GM18508 (cell line): ENCODE measurements around the gene SNAI1.

Experiments used
- ATAC-seq: cut with Tn5 transposase; IDR thresholded peaks from one replicate; pipeline ENCODE4 v1.9.1; 2021; ENCODE audit warnings: moderate number of reproducible peaks; ENCODE audit not compliant: insufficient read depth, unreplicated experiment

SNAI1 gene

GRCh38 chr20:50029697-50030461 lies 47.1 kb downstream of the SNAI1 start:
- ATAC-seq: no peak

DNA sequence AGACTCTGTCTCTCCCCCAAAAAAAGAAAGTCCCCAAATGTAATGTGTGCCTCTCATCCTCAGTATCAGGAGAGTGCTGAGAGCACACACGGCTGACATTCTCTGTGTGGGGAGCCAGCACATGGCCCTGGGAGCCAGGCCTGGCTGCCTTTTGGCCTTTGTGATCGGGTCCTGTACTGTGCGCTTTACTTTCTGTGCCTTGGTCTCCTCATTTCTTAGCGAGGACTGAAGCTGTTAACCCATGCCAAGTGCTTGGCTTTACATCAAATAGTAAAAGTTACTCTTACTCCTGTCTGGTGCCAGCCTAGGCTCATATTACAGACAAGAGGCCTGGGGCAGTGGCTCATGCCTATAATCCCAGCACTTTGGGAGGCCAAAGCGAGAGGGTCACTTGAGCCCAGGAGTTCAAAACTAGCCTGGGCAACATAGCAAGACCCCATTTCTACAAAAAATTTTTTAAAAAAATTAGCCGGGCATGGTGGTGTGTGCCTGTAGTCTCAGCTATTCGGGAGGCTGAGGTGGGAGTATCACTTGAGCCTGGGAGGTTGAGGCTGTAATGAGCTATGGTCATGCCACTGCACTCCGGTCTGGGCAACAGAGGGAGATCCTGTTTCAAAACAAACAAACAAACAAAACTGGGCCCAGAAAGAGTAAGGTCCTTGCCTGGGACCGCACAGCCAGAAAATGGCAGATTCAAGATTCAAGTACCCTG lies 50.3 kb downstream of the SNAI1 start:
- ATAC-seq: no peak

GRCh38 chr20:50034567-50035180 lies 51.9 kb downstream of the SNAI1 start:
- no peak for ATAC-seq

- ATAC-seq: no peak
Observed at GRCh38 chr20:50036703-50037102, 53.9 kb downstream of the SNAI1 start.

DNA sequence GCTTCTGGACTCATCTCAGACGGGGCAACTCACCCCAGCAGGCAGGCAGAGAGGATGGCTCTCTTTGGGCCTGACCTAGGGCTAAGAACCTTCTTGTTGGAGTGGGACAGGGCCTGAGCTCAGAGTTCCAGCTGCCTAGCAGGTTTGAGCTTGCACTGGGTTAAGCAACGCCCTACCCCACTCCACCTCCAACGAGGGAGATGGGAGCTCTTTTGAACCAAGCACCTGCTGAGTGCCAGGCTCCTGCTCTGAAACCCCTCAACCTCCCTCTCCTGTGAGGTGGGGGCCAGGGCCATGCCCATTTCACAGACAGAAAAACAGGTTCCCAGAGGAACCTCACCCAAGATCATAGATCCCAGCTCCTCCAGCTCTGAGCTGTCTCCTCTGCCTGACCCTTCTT lies 54.3 kb downstream of the SNAI1 start:
- ATAC-seq: no peak

GRCh38 chr20:50037575-50037974 lies 54.8 kb downstream of the SNAI1 start:
- no peak for ATAC-seq

GRCh38 chr20:50038169-50038568 lies 55.4 kb downstream of the SNAI1 start:
- no peak for ATAC-seq
